ENCODE data around the gene SCUBE3. TPM values are rescaled to one million over a fixed set of nuclear protein-coding genes. Genes with fewer than 3 reads are reported as not detected.

Gene SCUBE3
- polyA plus RNA-seq, 1 donor from 2014 or later: 7.3 TPM

DNA sequence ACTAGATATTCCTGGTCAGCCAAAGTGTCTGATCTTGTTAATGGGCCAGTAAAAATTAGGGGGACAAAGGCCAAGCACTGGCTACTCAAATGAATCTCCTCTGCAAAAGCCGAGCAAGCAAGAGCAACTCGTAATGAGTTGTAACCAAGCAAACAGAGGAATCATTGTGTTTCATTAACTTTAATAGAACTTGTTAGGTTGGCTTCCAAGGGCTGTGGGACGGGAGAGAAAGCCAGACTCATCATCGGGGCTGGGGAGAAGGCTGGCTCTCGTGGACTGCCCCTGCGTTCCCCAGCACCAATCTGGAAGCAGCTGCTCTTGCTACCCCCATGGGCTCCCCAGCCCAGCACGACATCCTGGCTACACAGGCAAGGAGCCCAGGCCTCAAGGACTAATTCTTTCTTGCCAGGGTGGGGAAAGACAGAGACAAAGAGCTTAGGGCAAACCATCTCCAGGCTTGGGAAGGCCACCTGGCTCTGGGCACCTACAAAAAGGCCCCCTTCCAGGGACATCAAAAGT is 10.5 kb upstream of the SCUBE3 start:
- Histone ChIP-seq H3K27me3 (ENCODE audit: insufficient read depth, low read depth, low read length) (no peaks in the 10 kb centered on the region), H3K9ac (ENCODE audit: low read length) (no peak overlapping the region), H3K36me3 (ENCODE audit: insufficient read depth, low read length) (no peaks in the 10 kb centered on the region), H3K4me2 (ENCODE audit: low read length) (no peak overlapping the region), H3F3A (ENCODE audit: insufficient read depth, low read length, poor library complexity, severe bottlenecking) (no peaks in the 10 kb centered on the region), H4K20me1 (ENCODE audit: insufficient read depth) (no peaks in the 10 kb centered on the region), H3K79me2 (replicated peaks; ENCODE audit: insufficient read depth, low read length) (no peaks in the 10 kb centered on the region), H2AFZ (ENCODE audit: low read depth, low read length) (no peak overlapping the region), H3K27ac (ENCODE audit: low read length) (no peak overlapping the region), H3K4me3 (ENCODE audit: low read length) (no peak overlapping the region), H3K9me3 (ENCODE audit: low read length) (no peaks in the 10 kb centered on the region), H3K9me2 (ENCODE audit: insufficient read depth, low read length) (no peaks in the 10 kb centered on the region)
- TF ChIP-seq EP300 (conservative IDR thresholded peaks at IDR 0.05; ENCODE audit: poor library complexity, severe bottlenecking) (no peak), SMC3 (conservative IDR thresholded peaks at IDR 0.05; ENCODE audit: poor library complexity) (no peak), EZH2 (IDR thresholded peaks at IDR 0.05; ENCODE audit: borderline replicate concordance, insufficient read depth, low read length, poor library complexity, severe bottlenecking) (no peak), MXI1 (conservative IDR thresholded peaks at IDR 0.05; ENCODE audit: poor library complexity, severe bottlenecking) (no peak), TAF1 (IDR thresholded peaks at IDR 0.05; ENCODE audit: low read depth) (no peak), POLR2AphosphoS5 (IDR thresholded peaks at IDR 0.05) (no peak), RAD21 (conservative IDR thresholded peaks at IDR 0.05) (no peak)
- TF ChIP-seq, protein P1, sequence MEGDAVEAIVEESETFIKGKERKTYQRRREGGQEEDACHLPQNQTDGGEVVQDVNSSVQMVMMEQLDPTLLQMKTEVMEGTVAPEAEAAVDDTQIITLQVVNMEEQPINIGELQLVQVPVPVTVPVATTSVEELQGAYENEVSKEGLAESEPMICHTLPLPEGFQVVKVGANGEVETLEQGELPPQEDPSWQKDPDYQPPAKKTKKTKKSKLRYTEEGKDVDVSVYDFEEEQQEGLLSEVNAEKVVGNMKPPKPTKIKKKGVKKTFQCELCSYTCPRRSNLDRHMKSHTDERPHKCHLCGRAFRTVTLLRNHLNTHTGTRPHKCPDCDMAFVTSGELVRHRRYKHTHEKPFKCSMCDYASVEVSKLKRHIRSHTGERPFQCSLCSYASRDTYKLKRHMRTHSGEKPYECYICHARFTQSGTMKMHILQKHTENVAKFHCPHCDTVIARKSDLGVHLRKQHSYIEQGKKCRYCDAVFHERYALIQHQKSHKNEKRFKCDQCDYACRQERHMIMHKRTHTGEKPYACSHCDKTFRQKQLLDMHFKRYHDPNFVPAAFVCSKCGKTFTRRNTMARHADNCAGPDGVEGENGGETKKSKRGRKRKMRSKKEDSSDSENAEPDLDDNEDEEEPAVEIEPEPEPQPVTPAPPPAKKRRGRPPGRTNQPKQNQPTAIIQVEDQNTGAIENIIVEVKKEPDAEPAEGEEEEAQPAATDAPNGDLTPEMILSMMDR (IDR thresholded peaks at IDR 0.05; ENCODE audit: poor library complexity, severe bottlenecking): no peak
- TF ChIP-seq, protein P2, sequence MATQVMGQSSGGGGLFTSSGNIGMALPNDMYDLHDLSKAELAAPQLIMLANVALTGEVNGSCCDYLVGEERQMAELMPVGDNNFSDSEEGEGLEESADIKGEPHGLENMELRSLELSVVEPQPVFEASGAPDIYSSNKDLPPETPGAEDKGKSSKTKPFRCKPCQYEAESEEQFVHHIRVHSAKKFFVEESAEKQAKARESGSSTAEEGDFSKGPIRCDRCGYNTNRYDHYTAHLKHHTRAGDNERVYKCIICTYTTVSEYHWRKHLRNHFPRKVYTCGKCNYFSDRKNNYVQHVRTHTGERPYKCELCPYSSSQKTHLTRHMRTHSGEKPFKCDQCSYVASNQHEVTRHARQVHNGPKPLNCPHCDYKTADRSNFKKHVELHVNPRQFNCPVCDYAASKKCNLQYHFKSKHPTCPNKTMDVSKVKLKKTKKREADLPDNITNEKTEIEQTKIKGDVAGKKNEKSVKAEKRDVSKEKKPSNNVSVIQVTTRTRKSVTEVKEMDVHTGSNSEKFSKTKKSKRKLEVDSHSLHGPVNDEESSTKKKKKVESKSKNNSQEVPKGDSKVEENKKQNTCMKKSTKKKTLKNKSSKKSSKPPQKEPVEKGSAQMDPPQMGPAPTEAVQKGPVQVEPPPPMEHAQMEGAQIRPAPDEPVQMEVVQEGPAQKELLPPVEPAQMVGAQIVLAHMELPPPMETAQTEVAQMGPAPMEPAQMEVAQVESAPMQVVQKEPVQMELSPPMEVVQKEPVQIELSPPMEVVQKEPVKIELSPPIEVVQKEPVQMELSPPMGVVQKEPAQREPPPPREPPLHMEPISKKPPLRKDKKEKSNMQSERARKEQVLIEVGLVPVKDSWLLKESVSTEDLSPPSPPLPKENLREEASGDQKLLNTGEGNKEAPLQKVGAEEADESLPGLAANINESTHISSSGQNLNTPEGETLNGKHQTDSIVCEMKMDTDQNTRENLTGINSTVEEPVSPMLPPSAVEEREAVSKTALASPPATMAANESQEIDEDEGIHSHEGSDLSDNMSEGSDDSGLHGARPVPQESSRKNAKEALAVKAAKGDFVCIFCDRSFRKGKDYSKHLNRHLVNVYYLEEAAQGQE (IDR thresholded peaks at IDR 0.05; ENCODE audit: borderline replicate concordance): no peak

DNA sequence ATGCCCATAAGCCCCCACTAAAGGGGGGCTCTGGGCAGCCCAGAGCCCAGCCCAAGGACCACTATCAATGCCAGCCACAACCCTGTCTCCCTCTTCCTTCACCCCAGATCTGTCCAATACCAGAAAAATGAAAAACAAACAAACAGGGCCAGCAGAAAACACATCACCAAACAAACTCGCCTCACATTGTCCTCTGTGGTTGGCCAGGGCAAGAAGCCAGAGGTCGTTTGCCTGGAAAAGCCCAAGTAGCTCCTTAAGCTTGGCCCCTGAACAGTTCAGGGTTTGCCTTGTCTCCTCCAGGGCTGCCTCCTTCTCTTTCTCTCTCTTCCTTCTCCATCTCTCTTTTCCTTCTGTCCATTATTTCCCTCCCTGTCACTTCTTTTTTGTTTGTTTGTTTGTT is 10.1 kb upstream of the SCUBE3 start:
- Histone ChIP-seq H3K9me2 (ENCODE audit: insufficient read depth, low read length) (no peaks in the 10 kb centered on the region), H4K20me1 (ENCODE audit: insufficient read depth) (no peaks in the 10 kb centered on the region), H2AFZ (ENCODE audit: low read depth, low read length) (no peak overlapping the region), H3F3A (ENCODE audit: insufficient read depth, low read length, poor library complexity, severe bottlenecking) (no peaks in the 10 kb centered on the region), H3K9ac (ENCODE audit: low read length) (no peak overlapping the region), H3K4me2 (ENCODE audit: low read length) (no peak overlapping the region), H3K36me3 (ENCODE audit: insufficient read depth, low read length) (no peaks in the 10 kb centered on the region), H3K27me3 (ENCODE audit: insufficient read depth, low read depth, low read length) (no peaks in the 10 kb centered on the region), H3K27ac (ENCODE audit: low read length) (no peak overlapping the region), H3K79me2 (replicated peaks; ENCODE audit: insufficient read depth, low read length) (no peaks in the 10 kb centered on the region), H3K4me3 (ENCODE audit: low read length) (no peak overlapping the region), H3K9me3 (ENCODE audit: low read length) (no peaks in the 10 kb centered on the region)
- TF ChIP-seq, protein P1 (IDR thresholded peaks at IDR 0.05; ENCODE audit: poor library complexity, severe bottlenecking): no peak
- no peak for TF ChIP-seq SMC3 (conservative IDR thresholded peaks at IDR 0.05; ENCODE audit: poor library complexity)
- no peak for TF ChIP-seq EP300 (conservative IDR thresholded peaks at IDR 0.05; ENCODE audit: poor library complexity, severe bottlenecking)
- no peak for TF ChIP-seq POLR2AphosphoS5 (IDR thresholded peaks at IDR 0.05)
- TF ChIP-seq EZH2 (IDR thresholded peaks at IDR 0.05; ENCODE audit: borderline replicate concordance, insufficient read depth, low read length, poor library complexity, severe bottlenecking): no peak
- TF ChIP-seq RAD21 (conservative IDR thresholded peaks at IDR 0.05): no peak
- TF ChIP-seq, protein P2 (IDR thresholded peaks at IDR 0.05; ENCODE audit: borderline replicate concordance): no peak
- TF ChIP-seq TAF1 (IDR thresholded peaks at IDR 0.05; ENCODE audit: low read depth): no peak
- no peak for TF ChIP-seq MXI1 (conservative IDR thresholded peaks at IDR 0.05; ENCODE audit: poor library complexity, severe bottlenecking)
